NCI-H2107 treated with DMSO at 0.1 percent for 48 hours (cell line): ENCODE measurements around the gene AFF3.

Experiments
- DNase-seq: peaks from one replicate; lab custom pipeline; 2025; ENCODE audit not compliant: unreplicated experiment; lab: John Stamatoyannopoulos, UW

Gene AFF3

DNA sequence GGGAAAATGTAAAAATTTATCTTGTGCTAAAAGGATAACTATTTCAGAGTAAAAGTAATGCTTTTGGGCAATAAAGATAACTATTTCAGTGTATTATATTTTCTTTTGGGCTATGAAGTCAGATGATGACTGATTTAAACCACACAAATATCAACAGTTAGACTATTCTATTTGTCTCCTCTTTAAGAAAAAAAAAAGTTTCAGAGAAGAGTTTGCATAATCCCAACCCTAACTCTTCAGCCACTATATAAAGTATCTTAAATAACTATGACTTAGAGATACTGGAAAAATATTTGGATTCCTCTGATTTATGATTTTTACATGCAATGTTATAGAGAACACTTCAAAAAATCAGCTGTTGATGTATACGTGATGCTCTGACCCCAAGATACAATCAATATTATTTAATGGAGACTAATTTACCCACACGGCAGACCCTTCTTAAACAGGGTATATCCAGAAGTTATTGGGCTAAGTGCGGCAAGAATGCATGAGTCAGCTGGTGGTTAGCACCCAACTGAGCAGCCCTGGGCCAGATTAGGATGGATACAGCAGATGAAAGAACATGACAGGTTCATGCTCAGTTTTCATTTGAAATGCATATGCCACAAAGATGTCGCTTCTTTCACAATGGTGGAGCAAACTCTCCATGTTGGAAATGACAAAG, 279.0 kb downstream of the AFF3 start:
- DNase-seq = no peak

DNA sequence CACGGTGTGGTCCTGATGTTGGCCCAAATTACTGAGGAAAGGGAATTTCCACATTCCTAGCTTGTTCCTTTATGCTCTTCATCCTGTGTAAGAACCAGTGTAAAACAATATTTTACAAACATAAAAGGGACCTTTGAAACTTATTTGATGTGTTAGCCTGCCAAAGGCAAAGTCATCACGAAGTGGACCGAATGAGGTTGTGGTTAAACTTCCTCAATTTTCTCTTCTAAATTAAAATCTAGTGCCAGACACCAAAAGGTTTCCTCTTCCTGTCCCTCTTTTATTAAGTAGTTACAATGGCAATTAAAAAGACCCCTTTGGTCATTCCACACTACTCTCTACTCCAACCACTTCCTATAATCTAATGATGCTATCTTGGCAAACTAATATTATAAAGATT, 279.8 kb downstream of the AFF3 start:
- DNase-seq = no peak

- DNase-seq = no peak
These were observed 281.0 kb downstream of the AFF3 start for GRCh38 chr2:99861376-99861760.

DNA sequence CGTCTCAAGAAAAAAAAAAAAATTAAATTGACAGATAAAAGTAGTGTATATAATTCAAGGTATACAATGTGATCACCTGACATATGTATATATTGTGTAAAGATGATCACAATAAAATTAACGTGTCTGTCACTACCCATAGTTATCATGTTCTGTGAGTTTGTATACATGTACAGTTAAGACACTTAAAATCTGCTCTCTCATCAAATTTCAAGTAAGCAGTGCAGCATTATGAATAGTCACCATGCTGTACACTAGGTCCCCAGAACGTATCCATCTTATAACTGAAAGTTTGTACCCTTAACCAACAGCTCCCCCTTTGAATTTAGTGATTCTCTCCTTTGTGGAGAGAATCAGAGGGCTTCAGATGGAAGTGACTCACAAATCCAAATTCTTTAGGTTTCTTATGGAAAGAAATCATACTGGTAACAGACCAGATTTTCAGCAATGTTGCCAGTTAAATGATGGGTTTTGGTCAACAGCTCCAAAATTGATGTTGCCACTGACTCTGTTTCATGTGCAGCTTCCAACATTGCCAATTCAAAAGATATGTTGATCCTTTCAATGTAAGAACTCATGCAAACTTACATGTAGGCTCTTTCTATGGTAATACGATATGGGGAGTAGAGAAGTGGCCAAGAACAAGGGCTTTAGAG, 281.5 kb downstream of the AFF3 start:
- no peak for DNase-seq

GRCh38 chr2:99858951-99859596, 283.3 kb downstream of the AFF3 start:
- no peak for DNase-seq

GRCh38 chr2:99857867-99858444, 284.4 kb downstream of the AFF3 start:
- no peak for DNase-seq

GRCh38 chr2:99857372-99857771, 285.0 kb downstream of the AFF3 start:
- no peak for DNase-seq

GRCh38 chr2:99856119-99856518, 286.3 kb downstream of the AFF3 start:
- DNase-seq = no peak

GRCh38 chr2:99854236-99854852, 288.0 kb downstream of the AFF3 start:
- DNase-seq = no peak

DNA sequence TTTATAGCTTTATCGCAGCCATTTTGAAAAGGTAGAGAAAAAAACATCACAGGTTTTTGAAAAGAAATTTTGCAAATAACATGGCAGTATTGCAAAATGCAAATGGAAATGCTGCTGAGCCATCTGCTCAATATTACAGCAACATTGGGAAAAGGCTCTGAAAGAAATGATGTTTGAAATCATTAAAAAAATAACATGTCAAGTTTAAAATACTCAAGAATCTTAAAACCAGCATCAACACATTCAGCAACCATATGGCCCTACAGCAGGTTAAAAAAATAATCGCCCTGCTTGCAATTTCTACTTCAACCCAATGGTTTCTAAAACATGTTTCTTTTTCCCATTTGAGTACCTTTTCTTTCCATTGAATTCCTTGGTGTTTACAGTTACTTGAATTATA, 289.4 kb downstream of the AFF3 start:
- no peak for DNase-seq

DNA sequence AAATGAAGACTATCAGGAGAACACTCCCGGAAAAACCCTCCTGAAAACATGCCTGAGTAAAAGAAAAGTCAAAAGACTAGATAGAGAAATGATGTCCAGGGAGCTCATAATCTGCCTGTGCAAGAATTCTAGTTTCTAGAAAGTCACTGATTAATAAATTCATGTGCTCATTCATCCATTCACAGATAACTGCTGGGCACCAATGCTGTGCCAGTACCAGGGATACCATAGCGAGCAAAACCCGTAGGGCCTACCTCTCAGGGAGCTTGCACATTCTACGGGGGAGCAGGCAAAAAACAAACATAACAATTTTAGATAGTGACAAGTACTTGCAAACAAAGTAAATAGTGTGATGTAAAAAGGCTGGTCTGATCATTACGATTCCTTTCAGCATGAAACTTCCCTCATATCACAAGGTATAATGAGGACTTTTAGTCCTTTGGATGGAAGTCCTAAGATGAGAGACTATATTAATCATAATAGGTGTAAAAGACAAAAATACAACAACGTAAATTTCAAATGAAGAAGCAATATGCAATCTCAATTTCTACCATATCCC, 289.9 kb downstream of the AFF3 start:
- no peak for DNase-seq

GRCh38 chr2:99851811-99852210, 290.6 kb downstream of the AFF3 start:
- DNase-seq = no peak

DNA sequence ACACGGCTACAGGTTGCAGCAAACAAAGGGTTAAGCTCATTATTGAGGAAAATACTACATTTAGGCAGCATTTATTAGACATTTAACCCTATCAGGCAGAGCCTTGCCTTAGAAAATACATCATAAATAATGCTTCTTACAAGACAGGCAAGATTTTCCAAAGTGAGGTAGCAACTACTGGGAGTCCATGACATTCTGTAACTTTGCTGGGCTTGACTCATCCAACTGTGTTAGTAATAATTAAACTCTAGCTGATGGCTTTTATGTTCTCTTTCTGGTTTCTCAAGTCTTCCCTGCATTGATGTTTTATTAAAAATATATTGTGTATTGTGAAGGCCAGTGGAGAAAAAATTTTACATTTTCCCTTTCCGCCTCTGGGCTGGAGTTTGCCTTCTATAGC, 291.3 kb downstream of the AFF3 start:
- no peak for DNase-seq

DNA sequence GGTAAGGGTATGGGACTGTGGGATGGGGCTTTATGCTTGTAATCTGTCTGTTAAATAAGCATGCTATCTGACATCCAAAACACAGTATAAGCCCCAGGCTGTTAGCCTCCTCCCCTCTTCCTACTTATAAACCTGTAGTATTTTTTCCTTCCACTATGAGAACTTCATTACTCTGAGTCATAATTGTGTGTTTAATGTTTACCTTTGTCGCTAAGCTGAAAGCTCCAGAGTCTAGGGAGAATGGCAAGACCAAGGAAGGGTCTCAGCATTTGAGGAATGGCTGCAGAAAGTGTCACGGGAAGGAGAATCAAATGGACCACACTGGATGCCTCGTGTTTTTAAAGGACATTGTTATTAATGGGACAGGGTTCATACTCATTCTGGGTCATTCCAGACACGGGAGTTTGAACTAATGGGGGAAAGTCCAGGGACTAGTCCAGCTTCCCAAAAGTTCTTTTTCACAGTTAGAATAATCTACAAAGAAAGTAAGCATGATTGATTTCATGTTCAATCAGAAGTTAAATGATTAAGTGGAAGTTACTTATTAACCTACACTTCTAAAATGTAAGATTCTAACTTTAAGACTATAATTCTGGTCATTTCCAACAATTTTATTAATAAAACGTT, 292.2 kb downstream of the AFF3 start:
- DNase-seq = no peak

DNA sequence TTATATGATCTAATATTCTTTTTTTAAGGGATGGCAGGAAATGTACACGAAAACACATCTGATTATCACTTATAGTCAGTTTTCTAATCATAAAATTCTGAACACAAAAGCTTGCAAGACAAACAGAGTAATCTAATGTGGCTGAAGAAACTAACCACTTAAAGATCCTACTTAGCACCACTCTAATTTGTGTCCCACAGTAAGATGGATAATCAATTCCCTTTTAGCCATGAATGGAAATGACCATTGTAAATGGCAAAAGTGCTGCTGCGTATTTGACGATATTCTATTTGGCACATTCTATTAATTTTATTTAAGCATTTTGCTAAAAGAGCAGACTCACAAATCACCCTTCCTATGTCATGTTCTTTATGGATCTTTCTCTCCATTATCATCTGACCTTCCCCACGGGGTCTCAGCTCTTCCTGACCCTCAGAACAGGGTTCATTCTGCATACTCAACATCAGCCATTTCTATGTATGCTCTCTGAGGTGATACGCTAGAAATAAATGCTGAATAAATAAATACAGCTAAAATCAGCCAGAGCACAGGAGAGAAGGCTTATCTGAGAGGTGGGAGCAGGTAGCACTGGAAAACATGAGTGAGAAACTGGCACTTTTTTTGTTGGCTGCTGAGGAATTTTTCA, 295.8 kb downstream of the AFF3 start:
- no peak for DNase-seq

- no peak for DNase-seq
These were observed 297.1 kb downstream of the AFF3 start for GRCh38 chr2:99845296-99845695.

DNA sequence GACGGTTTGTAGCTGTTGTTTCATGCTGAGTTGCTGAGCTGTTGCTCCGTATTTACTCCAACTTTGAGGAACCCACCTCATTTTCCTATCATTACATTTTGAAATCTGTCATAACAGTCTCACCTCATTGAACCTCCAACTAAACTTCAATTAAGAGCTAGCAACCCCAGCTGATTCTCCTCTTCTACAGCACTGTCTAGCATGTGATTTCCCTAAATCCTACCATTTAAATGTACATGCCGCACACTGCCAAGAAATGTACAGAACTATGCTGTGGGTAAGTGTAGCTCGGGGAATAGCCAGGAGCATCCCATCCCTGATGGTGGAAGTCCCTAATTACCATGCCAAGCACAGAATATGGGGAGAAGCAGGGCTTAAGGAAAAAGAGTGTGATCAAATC, 299.9 kb downstream of the AFF3 start:
- no peak for DNase-seq

DNA sequence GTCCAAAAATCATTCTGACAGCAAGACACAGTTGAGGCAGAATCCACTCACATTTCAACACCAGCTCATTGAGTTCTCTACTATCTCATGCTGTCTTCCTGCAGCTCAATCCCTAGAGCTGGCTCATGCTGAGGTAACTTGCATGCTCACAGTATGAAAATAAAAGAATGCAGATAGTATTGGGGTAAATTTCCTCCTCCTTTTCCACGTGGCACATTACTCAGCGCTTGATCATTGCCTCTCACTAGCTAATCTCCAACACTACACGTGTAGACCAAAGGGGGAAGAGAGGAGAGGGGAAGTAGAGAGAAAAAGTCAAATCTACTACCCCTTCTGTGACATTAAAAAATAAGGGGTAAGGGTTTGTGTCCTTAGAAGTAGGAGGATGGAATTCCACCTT, 300.6 kb downstream of the AFF3 start:
- DNase-seq = no peak

GRCh38 chr2:99840831-99841230, 301.6 kb downstream of the AFF3 start:
- no peak for DNase-seq
